Fibroblast of skin of left quadriceps (primary cell): ENCODE measurements around the gene DMRTA2.

Experiments
- DNase-seq, 2 experiments: peaks; one replicate each; pipeline ENCODE4 v3.0.0-alpha.2; 2013; ENCODE audit warnings: low read depth in 2 of 2

DMRTA2 gene

GRCh38 chr1:50424045-50424883 lies 1.0 kb upstream of the DMRTA2 start:
- DNase-seq: no peak

- DNase-seq: no peak
Observed at GRCh38 chr1:50423670-50424000, 392 bp upstream of the DMRTA2 start.

DNA sequence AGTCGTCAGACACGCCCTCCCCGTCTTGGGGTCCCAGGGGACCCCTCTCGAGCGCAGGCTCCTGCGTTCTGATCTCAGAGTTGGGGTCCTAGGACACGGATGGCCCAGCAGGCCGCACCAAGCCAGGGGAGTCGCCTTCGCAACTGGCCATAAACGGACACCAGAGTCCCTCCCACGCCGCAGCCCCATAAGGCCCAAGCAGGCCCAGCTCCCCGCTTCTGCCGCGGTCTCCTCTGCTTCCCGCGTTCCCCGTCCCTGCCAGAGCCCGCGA lies 633 bp downstream of the DMRTA2 start:
- DNase-seq: no peak

GRCh38 chr1:50421768-50422674 lies 1.2 kb downstream of the DMRTA2 start:
- no peak for DNase-seq

GRCh38 chr1:50421366-50421748 lies 1.9 kb downstream of the DMRTA2 start:
- DNase-seq: no peak

DNA sequence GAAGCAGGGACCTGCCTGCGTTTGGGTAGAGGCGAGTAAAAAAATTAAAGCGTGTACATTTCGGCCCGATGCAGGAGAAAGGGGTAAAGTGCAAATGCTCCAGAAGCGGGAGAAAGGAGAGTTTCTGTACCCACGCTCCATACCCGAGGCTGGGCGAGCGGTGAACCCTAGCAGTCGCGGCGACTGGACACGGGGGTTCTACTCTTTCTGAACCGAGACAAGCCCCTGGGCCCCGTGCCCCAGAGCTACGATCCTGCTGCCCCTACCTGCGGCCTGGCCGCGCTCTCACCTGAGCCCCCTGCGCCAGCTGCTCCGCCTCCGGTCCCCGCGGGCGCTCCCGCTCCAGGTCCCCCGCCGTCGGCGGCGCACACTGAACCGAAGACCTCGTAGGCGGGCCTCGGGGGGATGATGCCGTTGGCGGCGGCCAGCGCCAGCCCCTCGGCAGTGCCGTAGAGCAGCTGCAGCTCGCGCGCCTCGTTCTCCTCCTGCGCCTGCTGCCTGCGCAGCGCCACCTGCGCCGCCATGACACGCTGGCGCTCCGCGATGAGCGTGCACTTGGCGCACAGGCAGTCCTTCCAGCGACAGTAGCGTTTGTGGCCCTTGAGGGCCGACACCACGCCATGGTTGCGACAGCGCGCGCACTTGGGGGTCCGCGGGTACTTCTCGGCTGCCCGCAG lies 2.4 kb downstream of the DMRTA2 start:
- no peak for DNase-seq

DNA sequence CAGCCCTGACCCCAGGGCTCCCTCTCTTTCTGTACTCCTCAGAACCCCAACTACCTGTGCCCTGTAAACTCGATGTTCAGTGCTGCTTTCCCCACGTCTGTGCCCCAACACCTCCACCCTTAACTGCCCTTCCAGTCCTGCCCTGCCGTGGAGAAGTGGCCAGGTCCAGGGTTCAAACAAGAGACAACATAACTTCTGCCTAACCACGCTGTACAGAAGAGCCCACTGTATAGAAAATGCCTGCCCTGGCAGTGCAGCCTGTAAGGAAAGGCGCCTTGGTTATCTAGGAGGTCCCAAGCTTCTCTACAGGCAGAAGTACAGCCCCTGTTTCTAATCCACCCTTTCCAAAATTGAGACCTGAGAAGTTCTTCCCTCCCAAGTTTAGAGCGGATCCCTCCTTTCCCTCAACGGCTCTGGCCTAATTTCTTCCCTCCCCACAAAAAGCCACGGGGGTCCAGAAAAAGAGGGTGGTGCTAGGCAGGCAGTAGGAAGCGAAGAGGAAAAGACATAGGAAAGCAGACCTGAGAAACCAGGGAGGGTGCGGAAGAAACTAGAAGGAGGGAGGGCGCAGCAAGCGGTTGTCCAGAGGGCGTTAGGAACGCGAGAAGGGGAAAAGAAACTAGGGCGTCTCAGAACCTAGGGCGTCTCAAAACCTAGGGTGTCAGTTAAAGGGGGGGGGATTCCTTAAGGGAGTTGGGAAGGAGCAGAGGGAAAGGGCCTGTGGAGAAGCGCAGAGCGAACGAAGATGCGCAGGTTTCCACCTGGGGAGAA lies 3.2 kb downstream of the DMRTA2 start:
- DNase-seq: no peak

GRCh38 chr1:50419192-50419906 lies 3.9 kb downstream of the DMRTA2 start:
- DNase-seq: no peak

GRCh38 chr1:50418600-50419109 lies 4.6 kb downstream of the DMRTA2 start:
- DNase-seq: no peak

- no peak for DNase-seq
Observed at GRCh38 chr1:50417946-50418599, 5.2 kb downstream of the DMRTA2 start.

DNA sequence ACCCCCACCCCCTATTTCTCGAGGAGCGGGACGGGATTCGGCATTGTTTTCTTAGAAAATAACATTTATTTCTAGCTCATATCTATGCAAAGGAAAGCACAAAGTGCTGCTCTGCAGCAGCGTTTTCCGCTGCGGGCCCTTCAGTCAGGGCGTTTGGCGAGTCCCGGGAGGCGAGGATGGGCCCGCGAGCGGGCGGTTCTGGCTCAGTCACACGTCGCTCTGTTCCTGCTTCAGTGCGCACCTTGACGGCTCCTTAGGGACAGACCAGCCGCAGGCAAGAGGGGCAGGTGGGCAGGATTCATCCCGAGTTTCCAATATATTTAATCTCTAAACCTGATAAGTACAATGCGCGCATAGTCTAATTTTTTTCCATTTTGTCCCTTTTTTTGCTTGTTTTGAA lies 5.7 kb downstream of the DMRTA2 start:
- no peak for DNase-seq

DNA sequence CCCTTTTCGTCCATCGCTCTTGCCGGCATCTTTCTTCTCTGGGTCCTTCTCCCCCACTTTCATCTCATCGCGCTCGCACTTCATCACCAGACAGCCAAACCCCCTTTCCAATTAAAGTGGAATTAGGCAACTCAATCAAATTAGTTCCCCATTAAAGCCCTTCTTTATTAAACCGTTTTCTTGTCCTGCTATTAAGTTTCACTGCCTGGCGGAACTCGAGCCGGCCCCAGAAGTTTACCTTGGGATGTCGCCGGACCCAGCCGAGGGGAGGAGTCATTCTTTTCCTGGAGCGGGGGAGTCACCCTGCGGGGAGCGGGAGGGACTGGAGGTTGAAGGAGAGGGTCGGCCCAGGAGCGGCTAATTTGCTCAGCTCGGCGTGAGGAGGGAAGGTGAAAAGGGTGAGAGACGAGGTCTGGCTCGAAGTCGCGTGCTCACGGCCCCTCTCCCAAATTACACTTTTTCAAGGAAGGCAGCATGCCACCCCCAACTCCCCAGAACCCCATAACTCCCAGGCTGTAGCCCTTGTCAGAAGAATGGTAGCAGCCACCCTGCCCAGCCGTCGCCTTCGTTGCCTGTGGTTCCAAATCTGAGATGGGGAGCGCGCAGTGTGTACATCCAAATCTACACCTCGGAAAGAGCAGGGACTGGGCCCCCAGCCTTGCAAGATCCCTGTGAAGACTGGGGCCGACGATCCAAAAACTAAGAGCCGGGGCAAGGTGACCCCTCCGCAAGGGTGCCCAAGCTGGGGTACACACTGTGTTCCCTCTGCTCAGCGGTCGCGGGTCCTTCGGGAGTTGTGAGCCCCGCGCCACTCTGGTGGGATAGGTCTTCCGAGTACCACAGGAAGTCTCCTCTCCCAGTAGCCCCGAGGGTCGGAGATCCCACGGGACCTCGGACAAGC lies 6.4 kb downstream of the DMRTA2 start:
- no peak for DNase-seq

- DNase-seq: no peak
Observed at GRCh38 chr1:50416150-50416527, 7.1 kb downstream of the DMRTA2 start.

DNA sequence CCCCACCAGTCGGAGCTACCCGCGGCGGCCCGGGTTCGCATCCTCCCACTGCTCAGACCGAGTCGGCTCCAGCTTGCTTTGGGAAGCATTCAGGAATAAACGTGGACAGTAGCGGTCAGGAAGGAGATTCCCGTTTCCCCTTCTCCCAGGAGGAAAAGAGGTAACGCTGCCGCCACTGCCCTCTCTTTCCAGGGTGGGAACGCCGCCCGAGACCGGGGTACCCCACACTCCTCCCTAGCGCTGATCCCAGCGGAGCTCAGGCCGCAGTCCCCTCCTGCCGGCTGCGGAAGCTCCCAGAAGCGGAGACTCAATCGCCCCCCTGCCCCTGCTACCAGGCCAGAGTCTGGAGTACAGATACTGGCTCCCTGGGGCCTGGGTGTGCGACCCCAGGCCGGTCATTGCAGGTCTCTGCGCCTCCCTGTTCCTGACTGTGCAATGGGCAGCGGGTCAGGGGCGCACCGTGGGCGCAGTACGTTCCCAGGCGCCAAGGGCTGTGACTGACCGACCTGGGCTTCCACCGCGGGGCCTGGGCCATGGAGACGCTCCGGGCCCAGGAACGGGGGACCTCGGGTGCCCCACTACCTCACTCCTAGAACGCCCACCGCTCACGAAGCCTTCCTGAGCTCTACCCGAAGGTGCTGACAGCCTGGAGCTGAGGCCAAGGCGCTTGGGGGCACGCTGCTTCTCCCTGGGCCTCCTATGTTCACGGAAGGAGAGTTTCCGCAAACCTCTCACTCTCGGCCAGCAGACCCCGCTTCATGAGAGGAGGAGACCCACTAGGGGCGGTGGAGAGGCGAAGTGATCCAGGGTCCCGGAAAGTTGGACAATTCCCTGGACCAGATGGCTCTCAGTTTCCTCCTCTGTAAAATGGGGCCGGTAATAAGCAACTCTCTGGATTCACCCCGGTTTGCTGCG lies 7.8 kb downstream of the DMRTA2 start:
- DNase-seq: no peak

DNA sequence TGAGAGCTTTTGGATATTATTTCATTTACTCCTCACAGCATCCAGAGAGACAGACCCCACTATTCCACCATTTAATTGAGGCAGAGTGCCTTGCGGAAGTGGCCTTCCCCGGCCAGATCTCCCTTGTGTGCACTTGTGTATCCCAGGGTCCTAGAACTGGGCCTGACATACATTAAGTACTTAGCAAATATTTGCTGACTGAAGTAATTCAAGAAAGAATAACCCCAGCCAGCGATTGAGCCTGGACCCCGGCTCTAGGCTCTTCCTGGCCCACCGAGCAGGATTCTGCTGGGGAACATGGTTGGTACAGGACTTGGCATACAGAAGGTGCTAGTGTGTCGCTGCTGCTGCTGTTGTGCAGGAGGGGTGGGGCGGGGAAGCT lies 8.4 kb downstream of the DMRTA2 start:
- no peak for DNase-seq

- DNase-seq: no peak
Observed at GRCh38 chr1:50412813-50413476, 10.3 kb downstream of the DMRTA2 start.

GRCh38 chr1:50405814-50406213 lies 17.4 kb downstream of the DMRTA2 start:
- no peak for DNase-seq

GRCh38 chr1:50393522-50394120 lies 29.6 kb downstream of the DMRTA2 start:
- no peak for DNase-seq
